IPS DF 6.9 (cell line): Measurements from ENCODE around the gene NDUFB2.

ENCODE experiments used
- DNase-seq: peaks from one replicate; pipeline ENCODE4 v3.0.0-alpha.2; 2013; ENCODE audit warnings: low read depth, low spot score
- H3K27ac ChIP-seq: one replicate; pipeline ENCODE4 v1.5.1; 2013; ENCODE audit warnings: low read length, control low read depth
- H3K27me3 ChIP-seq: 2 replicates; pipeline ENCODE4 v1.6.1; 2013; ENCODE audit warnings: mild to moderate bottlenecking, low read length; ENCODE audit not compliant: control insufficient read depth, insufficient read depth
- H3K36me3 ChIP-seq: 2 replicates; pipeline ENCODE4 v1.6.1; 2013; ENCODE audit warnings: low read length; ENCODE audit not compliant: control insufficient read depth, insufficient read depth
- H3K4me1 ChIP-seq: 2 replicates; pipeline ENCODE4 v1.6.1; 2013; ENCODE audit warnings: low read length; ENCODE audit not compliant: control insufficient read depth, insufficient read depth
- H3K4me3 ChIP-seq: 2 replicates; pipeline ENCODE4 v1.5.1; 2013; ENCODE audit warnings: mild to moderate bottlenecking, low read length
- H3K9me3 ChIP-seq: 2 replicates; pipeline ENCODE4 v1.6.1; 2013; ENCODE audit warnings: low read length, inconsistent platforms; ENCODE audit not compliant: control insufficient read depth, insufficient read depth
- whole genome bisulfite sequencing: extraction: QIAGEN DNeasy Blood & Tissue Kit; methylation state at CpG from one replicate; pipeline ENCODE4 v1.1.7; 2013; ENCODE audit warnings: mixed read lengths, missing lambda C conversion rate; ENCODE audit not compliant: insufficient read length, insufficient coverage; 5-methylcytosine and 5-hydroxymethylcytosine counted together

Gene NDUFB2

GRCh38 chr7:140678081-140678815 lies 18.3 kb upstream of the NDUFB2 start:
- H3K27me3 ChIP-seq: no peaks in the 10 kb centered on the region
- no CpG with 5 or more reads among the region's 20 CpGs for WGBS
- H3K4me3 ChIP-seq: no peak overlapping the region
- no peak for DNase-seq
- no peaks in the 10 kb centered on the region for H3K9me3 ChIP-seq
- no peaks in the 10 kb centered on the region for H3K36me3 ChIP-seq
- no peak overlapping the region for H3K27ac ChIP-seq
- no peaks in the 10 kb centered on the region for H3K4me1 ChIP-seq

- H3K27ac ChIP-seq: no peak overlapping the region
- WGBS: no CpG with 5 or more reads among the region's 7 CpGs
- no peak overlapping the region for H3K4me3 ChIP-seq
- DNase-seq: no peak
- no peaks in the 10 kb centered on the region for H3K9me3 ChIP-seq
- no peaks in the 10 kb centered on the region for H3K27me3 ChIP-seq
- no peaks in the 10 kb centered on the region for H3K36me3 ChIP-seq
- H3K4me1 ChIP-seq: no peaks in the 10 kb centered on the region
Observed at GRCh38 chr7:140678816-140679130, 17.7 kb upstream of the NDUFB2 start.

GRCh38 chr7:140679186-140679585 lies 17.3 kb upstream of the NDUFB2 start:
- DNase-seq: no peak
- no peaks in the 10 kb centered on the region for H3K36me3 ChIP-seq
- no CpG with 5 or more reads among the region's 9 CpGs for WGBS

GRCh38 chr7:140680886-140681285 lies 15.6 kb upstream of the NDUFB2 start:
- DNase-seq: no peak
- no CpG with 5 or more reads among the region's 7 CpGs for WGBS
- H3K27ac ChIP-seq: no peak overlapping the region
- H3K4me3 ChIP-seq: no peak overlapping the region
- no peaks in the 10 kb centered on the region for H3K9me3 ChIP-seq
- no peaks in the 10 kb centered on the region for H3K4me1 ChIP-seq
- H3K27me3 ChIP-seq: no peaks in the 10 kb centered on the region
- H3K36me3 ChIP-seq: no peaks in the 10 kb centered on the region

More at GRCh38 chr7:140679186-140679585, 17.3 kb upstream of the NDUFB2 start:
- Histone ChIP-seq H3K27me3 (no peaks in the 10 kb centered on the region), H3K4me3 (no peak overlapping the region), H3K9me3 (no peaks in the 10 kb centered on the region), H3K4me1 (no peaks in the 10 kb centered on the region), H3K27ac (no peak overlapping the region)

GRCh38 chr7:140681766-140682165 lies 14.7 kb upstream of the NDUFB2 start:
- WGBS: no CpG with 5 or more reads among the region's 3 CpGs
- no peak for DNase-seq
- Histone ChIP-seq H3K9me3 (no peaks in the 10 kb centered on the region), H3K4me3 (no peak overlapping the region), H3K27me3 (no peaks in the 10 kb centered on the region), H3K4me1 (no peaks in the 10 kb centered on the region), H3K36me3 (no peaks in the 10 kb centered on the region), H3K27ac (no peak overlapping the region)

GRCh38 chr7:140683657-140684056 lies 12.9 kb upstream of the NDUFB2 start:
- Histone ChIP-seq H3K36me3 (no peaks in the 10 kb centered on the region), H3K27me3 (no peaks in the 10 kb centered on the region), H3K4me1 (no peaks in the 10 kb centered on the region), H3K27ac (no peak overlapping the region), H3K4me3 (no peak overlapping the region), H3K9me3 (no peaks in the 10 kb centered on the region)
- WGBS: no CpG with 5 or more reads among the region's 3 CpGs
- no peak for DNase-seq

- DNase-seq: no peak
- Histone ChIP-seq H3K27ac (no peak overlapping the region), H3K36me3 (no peaks in the 10 kb centered on the region), H3K27me3 (no peaks in the 10 kb centered on the region), H3K4me1 (no peaks in the 10 kb centered on the region), H3K4me3 (no peak overlapping the region), H3K9me3 (no peaks in the 10 kb centered on the region)
- no CpG with 5 or more reads among the region's 20 CpGs for WGBS
Observed at GRCh38 chr7:140684066-140684950, 12.2 kb upstream of the NDUFB2 start.

GRCh38 chr7:140685407-140686087 lies 11.0 kb upstream of the NDUFB2 start:
- Histone ChIP-seq H3K9me3 (no peaks in the 10 kb centered on the region), H3K4me3 (no peak overlapping the region), H3K36me3 (no peaks in the 10 kb centered on the region), H3K4me1 (no peaks in the 10 kb centered on the region), H3K27me3 (no peaks in the 10 kb centered on the region), H3K27ac (no peak overlapping the region)
- DNase-seq: no peak
- WGBS: no CpG with 5 or more reads among the region's 10 CpGs

GRCh38 chr7:140686921-140687320 lies 9.6 kb upstream of the NDUFB2 start:
- Histone ChIP-seq H3K4me3 (no peak overlapping the region), H3K27me3 (no peaks in the 10 kb centered on the region), H3K4me1 (no peaks in the 10 kb centered on the region), H3K36me3 (no peaks in the 10 kb centered on the region), H3K9me3 (no peaks in the 10 kb centered on the region), H3K27ac (no peak overlapping the region)
- no CpG with 5 or more reads among the region's 11 CpGs for WGBS
- no peak for DNase-seq

GRCh38 chr7:140688341-140688740 lies 8.2 kb upstream of the NDUFB2 start:
- Histone ChIP-seq H3K36me3 (no peaks in the 10 kb centered on the region), H3K4me1 (no peaks in the 10 kb centered on the region), H3K27me3 (no peaks in the 10 kb centered on the region), H3K4me3 (no peak overlapping the region), H3K27ac (no peak overlapping the region), H3K9me3 (no peaks in the 10 kb centered on the region)
- DNase-seq: no peak
- no CpG with 5 or more reads among the region's 6 CpGs for WGBS
